CD4-positive, alpha-beta T cell treated with Interleukin-6 at 100 ng/mL for 8 hours (primary cell): ENCODE data around the gene SLC39A2.
A peak's percentile ranks its signal among the peaks of the same experiment; 100 is the strongest.
"Not testable (repeated sequence)": the region's sequence is repeated elsewhere in the genome, so short reads cannot be mapped to it uniquely, and the experiment has no call there.

Source experiments
- DNase-seq: peaks from one replicate; pipeline ENCODE4 v3.0.0-alpha.2; 2020; ENCODE audit warnings: mixed read lengths, low spot score

Gene SLC39A2

GRCh38 chr14:20998674-20999366, at the start of gene SLC39A2:
Gene SLC39A2 (plus strand): TSS chr14:20999293. CDS start chr14:20999447, 154 bp downstream.
- no peak for DNase-seq

- not testable (repeated sequence) for DNase-seq
Measured at GRCh38 chr14:20954736-20955537, 44.2 kb upstream of the SLC39A2 start, which contains the start of gene RNASE2. Gene RNASE2 (plus strand): TSS chr14:20955487. CDS start chr14:20955772, 285 bp downstream.

GRCh38 chr14:20955538-20955873, 43.6 kb upstream of the SLC39A2 start:
- DNase-seq = not testable (repeated sequence)

- DNase-seq = no peak
Measured at GRCh38 chr14:20956376-20956976, 42.6 kb upstream of the SLC39A2 start.

GRCh38 chr14:20958946-20959345, 40.1 kb upstream of the SLC39A2 start:
- DNase-seq = not testable (repeated sequence)

GRCh38 chr14:20969336-20969735, 29.8 kb upstream of the SLC39A2 start:
- no peak for DNase-seq

GRCh38 chr14:20970647-20970982, 28.5 kb upstream of the SLC39A2 start:
- no peak for DNase-seq

GRCh38 chr14:20970983-20971704, 27.9 kb upstream of the SLC39A2 start:
- peak; percentile 73 for DNase-seq

GRCh38 chr14:20971705-20972021, 27.4 kb upstream of the SLC39A2 start:
- DNase-seq = no peak

GRCh38 chr14:20973501-20973900, 25.6 kb upstream of the SLC39A2 start:
- no peak for DNase-seq

- no peak for DNase-seq
Measured at GRCh38 chr14:20976291-20976690, 22.8 kb upstream of the SLC39A2 start.

- DNase-seq = no peak
Measured at GRCh38 chr14:20978687-20979086, 20.4 kb upstream of the SLC39A2 start.

- DNase-seq = no peak
Measured at GRCh38 chr14:20980906-20981305, 18.2 kb upstream of the SLC39A2 start.

GRCh38 chr14:20982646-20983369, 16.3 kb upstream of the SLC39A2 start:
- no peak for DNase-seq

GRCh38 chr14:20985650-20986049, 13.4 kb upstream of the SLC39A2 start:
- DNase-seq = not testable (repeated sequence)

- no peak for DNase-seq
Measured at GRCh38 chr14:20986811-20987210, 12.3 kb upstream of the SLC39A2 start.

- DNase-seq = no peak
Measured at GRCh38 chr14:20988717-20989470, 10.2 kb upstream of the SLC39A2 start.

GRCh38 chr14:20989471-20989786, 9.7 kb upstream of the SLC39A2 start:
- DNase-seq = no peak

- peak; percentile 86 for DNase-seq
Measured at GRCh38 chr14:20989787-20990600, 9.1 kb upstream of the SLC39A2 start, which contains the start of gene METTL17. Gene METTL17 (plus strand): TSS chr14:20989980. CDS start chr14:20990003, 23 bp downstream.

GRCh38 chr14:20996521-20996920, 2.6 kb upstream of the SLC39A2 start:
- no peak for DNase-seq
